Loucy (cell line): ENCODE results near the gene EPHB1.

Source experiments
- H2AFZ ChIP-seq: fragments of 200-600 bp; sonication (generic); 2 replicates; pipeline ENCODE4 v1.6.0; 2016; ENCODE audit warnings: antibody characterized with exemption, mild to moderate bottlenecking, low read length, moderate library complexity
- H3F3A ChIP-seq: fragments of 200-600 bp; 2 replicates; pipeline ENCODE4 v1.6.0; 2016; ENCODE audit warnings: antibody characterized with exemption, low read depth, mild to moderate bottlenecking
- H3K27me3 ChIP-seq: fragments of 200-600 bp; sonication (generic); 2 replicates; pipeline ENCODE4 v1.6.1; 2014; ENCODE audit warnings: low read length, mild to moderate bottlenecking; ENCODE audit not compliant: insufficient read depth, poor library complexity, severe bottlenecking
- H3K36me3 ChIP-seq: fragments of 200-600 bp; sonication (generic); 2 replicates; pipeline ENCODE4 v1.6.1; 2016; ENCODE audit warnings: low read length; ENCODE audit not compliant: insufficient read depth
- H3K4me1 ChIP-seq: fragments of 200-600 bp; sonication (generic); 2 replicates; pipeline ENCODE4 v1.5.1; 2014; ENCODE audit warnings: low read length, mild to moderate bottlenecking; ENCODE audit not compliant: insufficient read depth, poor library complexity, severe bottlenecking
- H3K4me2 ChIP-seq: fragments of 200-600 bp; sonication (generic); 2 replicates; pipeline ENCODE4 v1.6.0; 2014; ENCODE audit warnings: antibody characterized with exemption, low read length, low read depth, mild to moderate bottlenecking; ENCODE audit not compliant: poor library complexity, severe bottlenecking
- H3K4me3 ChIP-seq: fragments of 200-600 bp; sonication (generic); 2 replicates; pipeline ENCODE4 v1.5.1; 2014; ENCODE audit warnings: low read length, mild to moderate bottlenecking, mixed read lengths; ENCODE audit not compliant: poor library complexity, severe bottlenecking
- H3K79me2 ChIP-seq: fragments of 200-600 bp; sonication (generic); 2 replicates; pipeline ENCODE4 v1.6.1; 2014; ENCODE audit warnings: low read length; ENCODE audit not compliant: insufficient read depth
- H3K9ac ChIP-seq: fragments of 200-600 bp; sonication (generic); 2 replicates; pipeline ENCODE4 v1.6.0; 2014; ENCODE audit warnings: mild to moderate bottlenecking, low read depth, low read length, moderate library complexity; ENCODE audit not compliant: poor library complexity, severe bottlenecking
- H3K9me2 ChIP-seq: fragments of 200-600 bp; sonication (generic); replicated peaks from 2 replicates; pipeline ENCODE4 v1.6.1; 2016; ENCODE audit warnings: low read depth, low read length, mixed read lengths
- H3K9me3 ChIP-seq: fragments of 200-600 bp; sonication (generic); 2 replicates; pipeline ENCODE4 v1.6.1; 2014; ENCODE audit warnings: mild to moderate bottlenecking, antibody characterized with exemption, low read length, low read depth; ENCODE audit not compliant: insufficient read depth
- H4K20me1 ChIP-seq: fragments of 200-600 bp; sonication (generic); 2 replicates; pipeline ENCODE4 v1.6.0; 2014; ENCODE audit warnings: antibody characterized with exemption, low read length, mild to moderate bottlenecking; ENCODE audit not compliant: insufficient read depth, poor library complexity, severe bottlenecking
- EZH2phosphoT487 ChIP-seq: fragments of 200-600 bp; IDR thresholded peaks from 2 replicates; pipeline ENCODE4 v1.6.1; 2018; ENCODE audit warnings: antibody characterized with exemption, mild to moderate bottlenecking, moderate library complexity, borderline replicate concordance
- TF ChIP-seq, protein P1 (sequence below): fragments of 200-600 bp; sonication (generic); conservative IDR thresholded peaks from 2 replicates; pipeline ENCODE4 v1.5.1; 2014; ENCODE audit warnings: mild to moderate bottlenecking, antibody characterized with exemption, low read length

Gene EPHB1

DNA sequence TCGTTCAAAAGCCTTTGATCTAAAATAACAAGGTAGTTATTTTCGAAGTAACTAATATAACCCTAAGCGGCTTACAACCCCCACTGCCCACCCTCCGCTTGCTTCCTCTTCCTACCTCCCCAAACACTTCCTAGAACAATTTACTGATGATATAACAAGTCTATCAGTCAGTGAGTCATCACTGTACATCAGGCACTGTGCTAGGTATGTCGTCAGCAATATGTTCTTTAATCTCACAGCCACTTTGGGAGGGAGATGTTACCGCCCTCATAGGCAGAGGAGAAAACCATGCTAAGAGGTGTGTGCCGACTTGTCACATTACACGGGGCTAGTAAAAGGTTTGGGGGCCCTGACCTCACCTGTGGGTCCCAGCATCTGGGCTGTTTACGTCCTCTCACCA, 381.8 kb downstream of the EPHB1 start:
- Histone ChIP-seq H3K4me1 (no peaks in the 10 kb centered on the region), H3K9ac (no peak overlapping the region), H3K9me2 (no peaks in the 10 kb centered on the region), H3F3A (no peaks in the 10 kb centered on the region), H3K4me3 (no peak overlapping the region), H3K36me3 (no peaks in the 10 kb centered on the region), H3K79me2 (no peaks in the 10 kb centered on the region), H3K9me3 (no peaks in the 10 kb centered on the region), H2AFZ (no peak overlapping the region), H4K20me1 (no peaks in the 10 kb centered on the region), H3K4me2 (no peak overlapping the region), H3K27me3 (no peaks in the 10 kb centered on the region)
- no peak for TF ChIP-seq EZH2phosphoT487
- TF ChIP-seq, protein P1, sequence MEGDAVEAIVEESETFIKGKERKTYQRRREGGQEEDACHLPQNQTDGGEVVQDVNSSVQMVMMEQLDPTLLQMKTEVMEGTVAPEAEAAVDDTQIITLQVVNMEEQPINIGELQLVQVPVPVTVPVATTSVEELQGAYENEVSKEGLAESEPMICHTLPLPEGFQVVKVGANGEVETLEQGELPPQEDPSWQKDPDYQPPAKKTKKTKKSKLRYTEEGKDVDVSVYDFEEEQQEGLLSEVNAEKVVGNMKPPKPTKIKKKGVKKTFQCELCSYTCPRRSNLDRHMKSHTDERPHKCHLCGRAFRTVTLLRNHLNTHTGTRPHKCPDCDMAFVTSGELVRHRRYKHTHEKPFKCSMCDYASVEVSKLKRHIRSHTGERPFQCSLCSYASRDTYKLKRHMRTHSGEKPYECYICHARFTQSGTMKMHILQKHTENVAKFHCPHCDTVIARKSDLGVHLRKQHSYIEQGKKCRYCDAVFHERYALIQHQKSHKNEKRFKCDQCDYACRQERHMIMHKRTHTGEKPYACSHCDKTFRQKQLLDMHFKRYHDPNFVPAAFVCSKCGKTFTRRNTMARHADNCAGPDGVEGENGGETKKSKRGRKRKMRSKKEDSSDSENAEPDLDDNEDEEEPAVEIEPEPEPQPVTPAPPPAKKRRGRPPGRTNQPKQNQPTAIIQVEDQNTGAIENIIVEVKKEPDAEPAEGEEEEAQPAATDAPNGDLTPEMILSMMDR, result no peak

DNA sequence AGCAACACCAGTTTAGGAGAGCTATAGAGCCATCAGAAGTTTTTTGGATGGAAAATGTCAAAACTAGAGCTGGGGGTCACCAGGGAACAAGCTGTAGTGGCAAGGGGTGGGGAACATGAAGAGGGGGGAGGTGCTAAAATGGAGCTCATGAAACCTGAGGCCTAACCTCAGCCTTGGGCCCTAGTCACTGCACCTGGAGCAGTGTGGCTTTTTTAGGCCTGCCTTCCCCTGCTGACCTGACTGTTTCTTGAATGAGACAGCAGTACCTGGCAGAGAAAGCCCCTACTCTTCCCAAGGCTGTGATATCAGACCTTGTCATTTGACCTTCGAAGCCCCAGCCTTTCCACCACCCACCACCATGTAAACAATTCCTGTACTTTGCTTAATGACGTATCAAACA, 383.5 kb downstream of the EPHB1 start:
- no peak overlapping the region for H3K4me2 ChIP-seq
- no peak overlapping the region for H3K9ac ChIP-seq
- H2AFZ ChIP-seq, result no peak overlapping the region
- no peaks in the 10 kb centered on the region for H3K9me2 ChIP-seq
- H3K27me3 ChIP-seq, result no peaks in the 10 kb centered on the region
- H3K79me2 ChIP-seq, result no peaks in the 10 kb centered on the region
- TF ChIP-seq, protein P1, result no peak
- no peak for TF ChIP-seq EZH2phosphoT487
- no peaks in the 10 kb centered on the region for H3K4me1 ChIP-seq
- no peak overlapping the region for H3K4me3 ChIP-seq
- no peaks in the 10 kb centered on the region for H3F3A ChIP-seq
- no peaks in the 10 kb centered on the region for H3K36me3 ChIP-seq
- no peaks in the 10 kb centered on the region for H4K20me1 ChIP-seq
- no peaks in the 10 kb centered on the region for H3K9me3 ChIP-seq

DNA sequence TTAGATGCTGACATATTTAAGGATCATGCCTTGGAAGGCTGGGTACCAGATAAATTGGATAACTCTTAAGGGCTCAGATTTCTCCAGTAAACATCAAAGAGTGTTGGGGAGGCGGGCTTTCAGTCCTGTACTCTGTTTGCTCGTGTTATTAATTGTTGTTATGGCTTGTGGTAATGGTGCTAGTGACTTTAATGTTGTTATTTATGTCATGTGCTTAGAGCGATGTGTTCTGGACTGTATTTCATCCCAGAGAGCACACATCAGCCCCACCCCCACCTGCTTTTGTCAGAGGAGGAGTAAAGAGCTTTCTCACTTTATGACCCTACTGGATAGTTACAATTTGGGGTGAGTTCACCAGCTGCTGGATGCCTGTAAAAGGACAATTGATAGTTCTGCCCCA, 386.3 kb downstream of the EPHB1 start:
- Histone ChIP-seq H3K4me3 (no peak overlapping the region), H3K27me3 (no peaks in the 10 kb centered on the region), H3K9ac (no peak overlapping the region), H3K36me3 (no peaks in the 10 kb centered on the region), H3F3A (no peaks in the 10 kb centered on the region), H3K79me2 (no peaks in the 10 kb centered on the region), H3K9me3 (0 out of 2 replicates have a peak, but pooled peaks cover 4% of the 10 kb centered on the region), H2AFZ (no peak overlapping the region), H3K4me1 (no peaks in the 10 kb centered on the region), H3K9me2 (no peaks in the 10 kb centered on the region), H4K20me1 (no peaks in the 10 kb centered on the region), H3K4me2 (no peak overlapping the region)
- TF ChIP-seq, protein P1, result no peak
- TF ChIP-seq EZH2phosphoT487, result no peak
